ENCODE measurements around the gene PPIL6. TPM values are rescaled to one million over a fixed set of nuclear protein-coding genes. Genes with fewer than 3 reads are reported as not detected.

Gene PPIL6
- total and polyA plus RNA-seq, 2 experiments from 2014 or later, result 1.7 TPM

- Histone ChIP-seq H3F3A (replicated peaks; ENCODE audit: low read depth) (no peaks in the 10 kb centered on the region), H3K27me3 (ENCODE audit: insufficient read depth) (no peaks in the 10 kb centered on the region; the same call in 1 of the 2 replicates), H2AFZ (no peak overlapping the region), H3K4me2 (no peak overlapping the region), H3K36me3 (ENCODE audit: insufficient read depth) (peaks cover 3% of the 10 kb centered on the region; the same call in 1 of the 2 replicates), H3K4me1 (ENCODE audit: insufficient read depth) (peaks cover 9% of the 10 kb centered on the region; the same call in 1 of the 2 replicates), H3K4me3 (no peak overlapping the region), H4K20me1 (replicated peaks; ENCODE audit: insufficient read depth) (peaks cover 4% of the 10 kb centered on the region), H3K79me2 (replicated peaks; ENCODE audit: insufficient read depth) (no peaks in the 10 kb centered on the region), H3K9me2 (ENCODE audit: insufficient read depth) (no peaks in the 10 kb centered on the region), H3K27ac (ENCODE audit: low read depth) (no peak overlapping the region)
- ATAC-seq (no peak), DNase-seq (ENCODE audit: low spot score) (no peak)
- Mint-ChIP-seq H3K27ac (no peak overlapping the region; the same call in 1 of the 2 replicates), H3K4me1 (peaks cover 16% of the 10 kb centered on the region), H3K36me3 (ENCODE audit: low read depth) (peaks cover 14% of the 10 kb centered on the region), H3K27me3 (ENCODE audit: insufficient read depth, low read depth, poor library complexity) (peaks cover 23% of the 10 kb centered on the region), H3K4me3 (no peak overlapping the region), H3K9me3 (no peaks in the 10 kb centered on the region)
- TF ChIP-seq JUNB (IDR thresholded peaks at IDR 0.05; ENCODE audit: unreplicated experiment) (no peak), CTCF (conservative IDR thresholded peaks at IDR 0.05; ENCODE audit: low read depth in 2 of 2) (no peak), ETS1 (IDR thresholded peaks at IDR 0.05) (no peak), ZNF462 (CRISPR knock-in tag; IDR thresholded peaks at IDR 0.05) (no peak), EZH2phosphoT487 (IDR thresholded peaks at IDR 0.05; ENCODE audit: unreplicated experiment) (no peak), ZNF114 (CRISPR knock-in tag; IDR thresholded peaks at IDR 0.05) (no peak), NANOG (IDR thresholded peaks at IDR 0.05; ENCODE audit: borderline replicate concordance) (no peak), CREB1 (CRISPR knock-in tag; IDR thresholded peaks at IDR 0.05; ENCODE audit: low read depth) (no peak), STAT1 (IDR thresholded peaks at IDR 0.05; ENCODE audit: unreplicated experiment) (no peak)
- TF ChIP-seq, protein P1, sequence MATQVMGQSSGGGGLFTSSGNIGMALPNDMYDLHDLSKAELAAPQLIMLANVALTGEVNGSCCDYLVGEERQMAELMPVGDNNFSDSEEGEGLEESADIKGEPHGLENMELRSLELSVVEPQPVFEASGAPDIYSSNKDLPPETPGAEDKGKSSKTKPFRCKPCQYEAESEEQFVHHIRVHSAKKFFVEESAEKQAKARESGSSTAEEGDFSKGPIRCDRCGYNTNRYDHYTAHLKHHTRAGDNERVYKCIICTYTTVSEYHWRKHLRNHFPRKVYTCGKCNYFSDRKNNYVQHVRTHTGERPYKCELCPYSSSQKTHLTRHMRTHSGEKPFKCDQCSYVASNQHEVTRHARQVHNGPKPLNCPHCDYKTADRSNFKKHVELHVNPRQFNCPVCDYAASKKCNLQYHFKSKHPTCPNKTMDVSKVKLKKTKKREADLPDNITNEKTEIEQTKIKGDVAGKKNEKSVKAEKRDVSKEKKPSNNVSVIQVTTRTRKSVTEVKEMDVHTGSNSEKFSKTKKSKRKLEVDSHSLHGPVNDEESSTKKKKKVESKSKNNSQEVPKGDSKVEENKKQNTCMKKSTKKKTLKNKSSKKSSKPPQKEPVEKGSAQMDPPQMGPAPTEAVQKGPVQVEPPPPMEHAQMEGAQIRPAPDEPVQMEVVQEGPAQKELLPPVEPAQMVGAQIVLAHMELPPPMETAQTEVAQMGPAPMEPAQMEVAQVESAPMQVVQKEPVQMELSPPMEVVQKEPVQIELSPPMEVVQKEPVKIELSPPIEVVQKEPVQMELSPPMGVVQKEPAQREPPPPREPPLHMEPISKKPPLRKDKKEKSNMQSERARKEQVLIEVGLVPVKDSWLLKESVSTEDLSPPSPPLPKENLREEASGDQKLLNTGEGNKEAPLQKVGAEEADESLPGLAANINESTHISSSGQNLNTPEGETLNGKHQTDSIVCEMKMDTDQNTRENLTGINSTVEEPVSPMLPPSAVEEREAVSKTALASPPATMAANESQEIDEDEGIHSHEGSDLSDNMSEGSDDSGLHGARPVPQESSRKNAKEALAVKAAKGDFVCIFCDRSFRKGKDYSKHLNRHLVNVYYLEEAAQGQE (IDR thresholded peaks at IDR 0.05; ENCODE audit: unreplicated experiment), result no peak
These were observed 9.6 kb upstream of the PPIL6 start for GRCh38 chr6:109449795-109450673.
